Measurements from ENCODE around the gene SEMA6A.
A peak's percentile ranks its signal among the peaks of the same experiment; 100 is the strongest.
"Not testable (repeated sequence)": the region's sequence is repeated elsewhere in the genome, so short reads cannot be mapped to it uniquely, and the experiment has no call there.

The SEMA6A gene

DNA sequence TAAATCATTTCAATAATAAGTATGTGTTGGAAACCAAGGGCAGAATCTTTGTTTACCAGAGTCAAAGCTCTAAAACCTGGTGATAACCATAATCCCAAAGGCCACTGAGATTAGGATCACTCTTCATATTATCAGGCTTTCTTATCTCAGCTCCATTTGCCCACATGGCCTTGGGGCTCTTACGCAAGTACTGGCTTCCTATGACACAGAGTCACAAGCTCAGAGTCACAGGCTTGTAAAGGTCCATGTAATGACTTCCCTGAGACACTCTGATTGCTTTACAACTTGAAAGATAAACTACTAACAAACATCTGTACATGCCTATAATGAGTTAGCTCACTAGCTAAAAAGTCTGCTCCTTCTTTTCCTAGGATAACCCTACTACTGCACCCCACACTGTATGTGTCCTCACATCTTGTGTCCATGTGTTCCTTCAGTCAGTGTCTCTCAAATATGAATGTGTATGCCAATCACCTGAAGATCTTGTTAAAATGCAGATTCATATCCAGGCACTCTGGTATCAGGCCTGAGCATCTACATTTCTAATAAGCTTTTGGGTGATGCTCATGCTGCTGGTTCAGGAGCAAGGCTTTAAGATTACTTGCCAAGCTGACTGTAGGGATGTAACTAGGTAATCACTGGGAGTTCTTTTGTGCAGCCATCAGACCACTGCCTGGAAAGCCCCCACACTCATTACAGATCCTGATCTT is 28.4 kb downstream of the SEMA6A start:
- DNase-seq, result no peak

DNA sequence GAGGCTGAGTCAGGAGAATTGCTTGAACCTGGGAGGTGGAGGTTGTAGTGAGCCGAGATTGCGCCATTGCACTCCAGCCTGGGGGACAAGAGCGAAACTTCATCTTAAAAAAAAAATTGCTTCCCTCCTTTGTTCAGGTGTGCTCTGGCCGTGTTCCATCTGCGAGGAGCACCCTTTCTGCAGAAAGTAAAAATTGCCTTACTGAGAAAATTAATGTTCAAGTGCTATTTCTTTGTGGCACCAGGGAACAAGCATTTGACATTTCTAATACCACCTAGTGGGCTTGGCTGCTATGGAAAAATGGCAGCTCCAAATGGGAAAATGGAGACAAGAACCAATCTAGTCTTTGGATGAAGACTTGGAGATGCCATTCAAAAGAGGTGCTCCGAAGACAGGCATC is 29.2 kb downstream of the SEMA6A start:
- not testable (repeated sequence) for DNase-seq

DNA sequence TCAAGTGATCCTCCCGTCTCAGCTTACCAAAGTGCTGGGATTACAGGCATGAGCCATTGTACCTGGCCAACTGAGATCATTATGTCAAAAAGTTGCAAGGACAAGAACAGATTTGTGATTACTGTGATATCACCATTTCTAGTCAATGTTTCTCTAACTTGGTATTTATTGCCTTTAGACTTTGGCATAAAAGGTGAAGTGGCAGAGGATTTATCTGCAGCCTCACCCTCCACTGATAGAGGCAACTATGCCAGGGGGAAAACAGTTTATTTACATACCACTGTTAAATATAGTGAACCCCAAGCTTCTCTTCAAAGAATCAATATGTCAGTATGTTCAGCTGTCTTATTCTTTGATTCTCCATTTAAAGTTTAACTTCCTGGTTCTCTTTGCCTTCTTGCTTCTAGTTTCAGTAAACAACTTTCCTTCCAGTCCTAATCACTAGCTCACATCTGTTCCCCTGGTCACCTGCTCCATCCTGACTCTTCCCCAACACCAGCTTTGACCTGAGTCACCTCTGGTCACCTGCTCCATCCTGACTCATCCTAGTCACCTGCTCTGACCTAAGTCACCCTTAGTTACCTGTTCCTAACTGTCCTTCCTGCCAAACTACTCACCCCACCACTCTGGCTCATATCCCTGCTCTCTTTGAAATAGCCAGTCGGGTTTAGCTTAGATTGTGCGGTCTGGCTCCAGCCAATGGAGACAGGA is 29.9 kb downstream of the SEMA6A start:
- no peak for DNase-seq

DNA sequence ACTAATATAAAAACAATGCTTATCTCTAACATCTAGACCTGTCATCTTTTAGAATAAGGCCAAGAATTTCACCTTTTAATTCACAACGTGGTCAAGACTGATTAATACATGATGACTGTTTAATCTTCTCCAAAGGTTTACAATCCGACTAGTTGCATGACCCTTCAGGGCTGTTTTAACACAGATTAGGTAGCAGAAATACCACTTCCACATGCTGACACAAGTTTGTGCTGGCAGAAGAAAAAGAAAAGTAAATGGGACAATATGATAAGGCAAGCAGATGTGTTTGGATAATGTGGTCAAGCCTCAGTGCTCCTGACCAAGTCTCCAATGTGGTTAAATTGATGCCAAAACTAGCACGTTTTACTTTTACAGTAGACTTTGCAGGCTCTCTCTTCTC is 31.1 kb downstream of the SEMA6A start:
- DNase-seq, result peak; percentile 49

DNA sequence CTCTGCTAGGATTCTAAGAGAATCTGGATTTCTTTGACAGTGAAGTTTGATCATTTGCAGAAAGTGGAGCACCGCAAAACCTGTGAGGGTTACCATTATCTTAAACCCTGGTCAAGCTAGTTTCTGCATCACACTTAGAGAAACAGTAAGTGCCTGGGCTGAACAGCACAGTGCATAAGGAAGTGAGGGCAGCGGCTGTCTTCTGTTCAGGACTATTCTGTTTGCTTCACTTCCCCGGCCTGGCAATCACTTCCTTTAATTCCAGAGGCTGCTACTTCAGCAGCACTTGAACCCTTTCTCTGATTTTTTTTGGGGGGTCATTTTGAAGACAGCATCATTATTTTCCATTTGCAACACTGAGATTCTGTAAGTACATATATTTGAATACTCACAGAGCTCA is 32.0 kb downstream of the SEMA6A start:
- no peak for DNase-seq

DNA sequence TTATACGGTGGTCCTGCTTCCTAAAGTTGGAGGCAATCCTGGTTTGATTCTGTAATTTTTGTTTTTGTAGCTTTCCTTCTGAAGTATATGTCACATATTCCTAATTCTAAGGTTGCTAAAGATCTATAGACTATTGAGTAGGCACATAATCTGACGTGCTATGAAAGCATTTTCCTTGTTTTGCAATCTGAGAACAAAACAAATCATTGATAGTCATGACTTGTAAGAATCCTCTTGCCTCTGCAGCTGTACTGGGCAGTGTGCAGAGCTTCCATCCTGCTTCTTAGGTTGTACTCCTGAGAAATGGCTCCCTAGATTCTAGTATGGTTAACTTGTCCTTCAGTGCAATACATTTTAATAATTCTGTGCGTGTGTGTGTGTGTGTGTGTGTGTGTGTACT is 35.4 kb downstream of the SEMA6A start:
- no peak for DNase-seq

DNA sequence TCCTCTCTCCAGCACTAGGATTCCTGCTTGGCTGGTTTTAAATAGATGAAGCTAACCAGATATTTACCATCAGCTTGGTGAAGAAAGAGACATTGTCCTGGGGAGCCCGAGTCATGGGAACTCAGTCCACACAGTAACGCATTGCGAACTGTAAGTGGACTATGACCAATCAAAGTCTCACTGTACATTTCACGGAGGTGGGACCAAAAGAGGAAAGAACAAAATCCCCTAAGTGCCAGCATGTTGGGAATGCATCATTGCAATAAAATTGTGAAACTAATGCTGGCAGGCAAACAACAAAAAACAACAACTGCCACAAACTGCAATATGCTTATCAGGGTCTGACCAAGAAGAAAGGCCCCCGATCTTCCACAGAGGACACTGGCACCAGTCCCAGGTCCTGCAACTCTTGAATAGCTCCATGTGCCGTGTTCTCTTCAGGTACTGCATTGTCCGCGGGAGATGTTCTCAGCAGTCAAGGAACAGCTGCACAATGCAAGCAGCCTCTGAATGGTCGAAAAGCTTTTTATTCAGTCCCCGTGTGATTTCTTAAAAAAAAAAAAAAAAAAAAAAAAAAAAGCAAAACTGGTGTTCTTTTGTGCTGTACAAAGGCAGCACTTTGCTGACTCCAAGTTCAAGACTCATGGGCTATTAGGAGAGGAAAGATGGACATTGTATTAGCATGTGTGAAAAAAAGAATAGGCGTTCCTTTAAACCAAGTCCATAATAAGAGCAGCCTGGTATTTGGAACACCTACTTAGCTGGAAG is 38.1 kb downstream of the SEMA6A start:
- DNase-seq, result no peak

DNA sequence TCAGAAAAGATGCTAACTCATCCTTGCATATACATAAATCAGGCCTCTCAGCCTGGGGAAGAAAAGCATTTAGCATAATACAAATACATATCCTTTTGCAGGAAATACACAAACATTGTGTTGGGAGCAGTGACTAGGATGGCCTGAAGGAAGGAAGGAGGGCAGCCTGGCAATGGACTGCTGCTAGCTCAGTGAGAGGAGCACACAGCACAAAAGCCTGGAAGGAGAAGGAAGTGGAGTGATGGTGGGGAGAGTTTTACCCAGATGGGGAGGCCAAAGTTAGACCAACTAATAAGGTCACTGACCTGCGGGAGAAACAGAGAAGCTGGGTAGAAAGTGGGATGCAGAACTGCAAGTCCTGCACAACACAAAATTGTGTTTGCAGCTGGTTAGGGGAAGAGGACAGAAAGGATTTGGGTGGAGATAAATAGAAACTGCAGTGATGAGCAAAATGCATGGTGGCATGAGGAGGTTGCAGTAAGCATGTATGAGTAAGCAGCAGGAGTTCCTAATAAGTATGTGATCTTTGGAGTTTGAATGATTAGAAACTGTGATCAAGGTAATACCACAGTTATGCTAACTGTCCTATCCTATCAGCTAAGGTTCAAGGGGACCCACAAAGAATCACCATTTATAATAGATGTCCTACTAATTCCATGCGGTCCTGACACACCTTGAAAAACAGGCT is 39.5 kb downstream of the SEMA6A start:
- no peak for DNase-seq

DNA sequence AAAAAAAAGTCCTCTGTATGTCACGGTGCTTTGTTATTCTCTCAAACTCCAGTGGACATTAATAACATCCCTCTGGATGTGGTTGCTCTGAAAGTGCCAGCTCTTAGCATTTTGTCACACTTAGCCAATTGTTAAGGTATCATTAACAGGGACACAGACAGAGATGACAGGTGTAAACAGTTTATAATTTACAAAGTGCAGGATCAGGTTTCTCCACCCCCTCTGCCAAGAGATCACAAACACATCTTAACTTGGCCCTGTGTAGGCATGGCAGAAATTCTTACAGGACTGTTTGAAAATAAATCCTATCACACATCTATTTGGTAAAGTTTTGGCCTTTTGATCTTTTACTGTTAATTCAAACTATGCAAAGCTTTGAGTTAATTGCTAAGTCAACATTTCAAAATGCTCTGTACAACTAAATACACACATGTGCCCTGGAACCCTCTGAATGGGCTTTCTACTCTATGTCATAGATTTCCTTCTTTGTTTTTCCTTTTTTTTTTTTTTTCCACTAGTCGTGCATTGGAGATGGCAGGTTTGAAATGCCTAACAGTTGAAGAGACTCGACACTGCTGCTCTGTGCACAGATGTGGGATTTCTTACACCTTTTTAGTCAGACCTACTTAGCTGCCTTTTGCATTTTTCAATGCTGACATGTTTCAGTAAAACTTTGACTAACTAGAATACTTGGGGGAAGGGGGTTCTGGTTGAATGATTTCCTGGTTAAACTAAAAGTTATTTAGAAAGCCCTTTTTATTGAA is 41.7 kb downstream of the SEMA6A start:
- DNase-seq, result no peak

DNA sequence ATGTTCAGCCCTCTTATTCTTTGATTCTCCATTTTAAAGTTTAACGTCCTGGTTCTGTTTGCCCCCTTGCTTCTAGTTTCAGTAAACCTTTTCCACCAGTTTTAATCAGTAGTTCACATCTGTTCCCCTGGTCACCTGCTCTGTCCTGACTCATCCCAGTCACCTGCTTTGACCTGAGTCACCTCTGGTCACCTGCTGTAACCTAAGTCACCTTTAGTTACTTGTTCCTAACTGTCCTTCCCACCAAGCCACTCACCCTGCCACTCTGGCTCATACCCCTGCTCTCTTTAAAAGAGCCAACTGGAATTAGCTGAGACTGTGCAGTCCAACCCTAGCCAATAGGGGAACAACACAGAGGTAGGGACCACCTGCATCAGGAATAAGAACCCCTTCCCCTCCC is 43.0 kb downstream of the SEMA6A start:
- DNase-seq, result no peak

DNA sequence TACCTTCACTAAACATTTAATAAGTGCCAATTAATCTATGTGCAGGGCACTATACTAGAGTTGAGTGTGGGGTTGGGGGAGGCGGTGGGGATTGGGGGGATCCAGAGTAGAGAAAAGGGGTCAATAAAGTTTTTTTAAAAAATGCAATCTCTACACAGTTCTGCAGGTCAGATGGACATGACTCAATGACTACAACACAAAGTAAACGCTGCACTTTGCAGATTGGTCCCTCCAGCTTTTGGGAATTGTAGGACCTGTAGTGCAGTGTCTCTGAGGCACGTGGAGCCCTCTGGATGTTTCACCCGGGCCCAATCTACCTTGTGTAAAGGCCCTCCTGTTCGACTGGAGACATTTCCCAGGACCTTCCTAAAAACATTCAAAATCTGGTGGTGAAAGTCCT is 43.5 kb downstream of the SEMA6A start:
- DNase-seq, result no peak

DNA sequence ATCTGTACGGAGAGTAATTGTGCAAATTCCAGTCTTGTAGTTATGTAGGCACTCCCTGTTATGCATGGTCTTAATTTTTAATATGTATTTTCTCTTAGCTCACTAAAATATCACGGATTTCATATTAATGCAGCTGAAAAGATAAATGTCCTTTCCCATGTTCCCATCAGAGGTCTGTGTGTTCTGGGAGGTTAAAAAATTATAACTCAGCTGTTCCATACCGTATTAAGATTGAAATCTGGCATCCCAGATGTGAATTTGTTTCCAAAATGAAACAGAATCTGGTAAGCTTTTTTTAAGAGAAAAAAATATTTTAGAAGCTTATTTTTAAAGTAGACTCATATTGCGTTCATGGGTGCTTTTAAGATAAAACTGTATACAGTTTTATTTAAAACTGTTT is 44.3 kb downstream of the SEMA6A start:
- no peak for DNase-seq

DNA sequence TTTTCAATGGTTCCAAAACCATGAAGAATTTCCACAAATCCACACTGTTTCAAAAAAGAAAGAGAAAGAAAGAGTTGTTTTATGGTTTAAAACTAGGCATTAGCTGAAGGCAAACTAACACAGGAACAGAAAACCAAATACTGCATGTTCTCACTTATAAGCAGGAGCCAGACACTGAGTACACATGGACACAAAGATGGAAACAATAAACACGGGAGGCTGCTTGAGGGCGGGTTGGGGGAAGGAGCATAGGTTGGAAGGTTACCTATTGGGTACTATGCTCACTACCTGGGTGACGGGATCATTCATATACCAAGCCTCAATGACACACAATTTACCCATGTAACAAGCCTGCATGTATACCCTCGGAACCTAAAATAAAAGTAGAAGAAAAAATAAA is 45.0 kb downstream of the SEMA6A start:
- no peak for DNase-seq

DNA sequence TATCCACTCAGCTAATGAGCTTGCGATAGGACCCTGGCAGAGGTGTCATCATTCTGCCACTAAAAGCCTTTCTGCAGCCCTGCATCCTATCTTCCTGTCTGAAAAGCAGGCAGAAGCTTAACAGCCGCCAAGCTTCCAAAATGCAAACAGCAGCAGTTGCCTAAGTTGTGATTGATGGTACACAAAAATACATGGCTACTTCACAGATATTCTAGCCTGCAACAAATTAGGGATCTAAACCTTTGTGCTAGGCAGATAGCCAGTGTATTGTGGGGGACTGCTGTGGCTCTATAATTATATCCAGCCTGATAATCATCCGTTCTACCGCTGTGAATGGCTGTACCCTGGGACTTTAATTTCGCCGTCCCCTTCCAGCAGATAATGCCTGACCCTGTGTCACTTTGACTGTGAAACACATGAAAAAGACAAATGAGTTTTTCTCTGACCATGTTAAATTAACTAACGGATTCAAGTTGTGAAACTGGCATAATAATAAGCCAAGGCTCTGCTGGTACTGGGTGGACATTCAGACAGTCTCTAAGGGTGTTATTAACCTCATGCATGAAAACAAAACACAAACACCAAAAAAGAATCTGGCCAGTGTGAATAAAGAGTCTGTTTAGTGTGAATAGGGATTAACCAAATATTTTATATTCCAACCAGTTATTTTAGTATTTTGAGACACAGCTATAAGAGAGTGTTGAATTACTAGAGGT is 45.9 kb downstream of the SEMA6A start:
- DNase-seq, result no peak

DNA sequence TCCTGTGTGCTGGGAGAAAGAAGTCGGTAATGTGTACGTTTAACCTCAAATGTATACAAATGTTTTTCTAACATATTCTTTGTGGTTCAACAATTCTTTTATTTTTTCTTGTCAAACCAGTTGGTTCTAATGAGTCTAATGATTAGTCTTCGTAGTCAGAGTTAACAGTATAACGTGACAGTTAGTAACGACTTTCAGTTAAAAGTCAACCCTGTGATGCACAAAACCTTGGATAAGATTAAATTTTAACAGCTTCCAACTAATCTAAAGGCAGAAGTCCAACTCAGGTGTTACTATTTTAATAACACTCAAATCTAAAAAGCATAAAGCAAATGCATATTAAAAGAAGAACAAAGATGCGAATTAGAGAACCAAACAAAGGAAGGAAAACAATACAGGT is 47.0 kb downstream of the SEMA6A start:
- no peak for DNase-seq

DNA sequence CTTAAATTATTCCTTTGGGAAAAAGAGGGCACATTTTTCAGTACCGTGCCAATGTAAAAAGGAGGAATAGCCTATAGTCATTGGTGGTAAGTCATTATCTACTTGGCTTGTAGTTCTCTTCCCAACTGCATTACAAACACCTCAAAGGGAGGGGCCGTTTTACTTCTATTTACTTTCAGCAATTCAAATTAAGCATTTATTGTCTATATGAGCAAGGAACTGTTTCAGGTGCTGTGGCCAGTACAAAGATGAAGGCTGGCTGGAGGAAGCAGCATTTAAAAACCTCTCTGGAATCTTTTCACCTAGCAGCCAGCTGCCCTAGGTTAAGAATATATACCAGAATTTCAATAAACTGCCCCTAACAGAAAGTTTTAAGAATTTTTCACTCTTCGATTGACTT is 48.9 kb downstream of the SEMA6A start:
- DNase-seq, result no peak

DNA sequence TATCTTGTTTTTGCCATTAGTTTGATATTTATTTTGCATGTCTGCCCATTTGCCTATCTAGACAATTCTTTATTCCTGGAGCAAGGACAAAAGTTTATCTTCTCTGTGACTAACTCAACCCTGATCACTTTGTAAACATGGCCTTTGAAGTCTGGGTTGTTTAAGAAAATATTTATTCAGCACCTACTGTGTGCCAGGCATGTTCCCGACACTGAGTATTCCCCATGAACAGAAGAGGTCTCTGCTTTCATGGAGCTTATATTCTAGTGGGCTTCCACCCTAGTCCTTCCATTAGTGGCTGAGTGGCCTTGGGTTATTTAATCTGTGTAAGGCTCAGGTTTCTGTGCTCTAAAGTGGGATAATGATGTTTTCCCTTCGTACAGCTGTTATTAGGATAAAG is 49.7 kb downstream of the SEMA6A start:
- DNase-seq, result peak; percentile 19

DNA sequence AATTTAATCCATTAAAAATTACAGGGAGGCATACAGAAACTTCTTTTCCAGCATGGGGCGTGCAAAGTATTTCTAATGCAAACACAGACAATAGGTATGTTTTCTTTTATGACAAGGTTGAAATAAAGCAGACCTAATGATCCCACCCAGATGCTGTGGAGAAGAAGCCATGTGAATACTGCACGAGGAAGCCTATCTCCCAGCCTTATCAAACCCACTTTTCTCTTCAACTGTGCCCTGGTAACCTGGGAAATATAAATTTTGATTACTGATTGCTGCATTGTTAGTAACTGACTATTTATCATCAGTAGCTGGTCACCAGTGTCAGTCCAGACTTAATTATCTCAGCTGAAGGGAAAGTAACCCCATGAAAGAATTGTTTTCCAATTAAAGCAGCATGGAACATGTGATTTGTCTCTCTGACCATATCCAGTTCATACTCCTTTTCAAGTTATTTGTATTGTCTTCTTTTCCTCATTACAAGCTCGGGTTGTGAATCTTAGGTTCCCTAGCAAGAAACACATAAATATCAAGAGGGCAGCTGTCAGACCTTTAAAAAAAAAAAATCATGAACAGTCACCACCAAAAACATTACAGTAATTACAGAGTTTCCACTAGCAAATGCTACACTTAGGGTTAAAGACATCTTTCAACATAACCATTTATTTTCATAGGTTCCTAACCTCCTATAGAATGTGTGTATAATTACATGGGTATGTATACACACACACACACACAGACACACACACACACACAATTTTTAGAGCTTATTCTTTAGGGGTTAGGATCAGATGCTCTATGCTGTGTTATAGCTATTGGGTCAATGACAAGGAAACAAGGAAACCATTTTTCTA is 50.3 kb downstream of the SEMA6A start:
- DNase-seq, result no peak

DNA sequence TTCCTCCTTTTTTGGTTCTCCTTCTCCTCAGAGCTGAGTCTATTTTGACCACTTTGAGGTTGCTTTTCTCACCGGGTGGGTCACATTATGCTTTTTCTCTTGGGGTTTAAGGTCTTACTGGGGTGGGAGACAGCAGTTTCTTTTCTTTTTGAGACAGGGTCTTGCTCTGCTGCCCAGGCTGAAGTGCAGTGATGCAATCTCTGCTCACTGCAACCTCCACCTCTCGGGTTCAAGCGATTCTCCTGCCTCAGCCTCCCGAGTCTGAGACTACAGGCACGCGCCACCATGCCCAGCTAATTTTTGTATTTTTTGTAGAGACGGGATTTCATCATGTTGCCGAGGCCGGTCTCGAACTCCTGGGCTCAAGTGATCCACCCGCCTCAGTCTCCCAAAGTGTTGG is 51.4 kb downstream of the SEMA6A start:
- DNase-seq, result not testable (repeated sequence)

DNA sequence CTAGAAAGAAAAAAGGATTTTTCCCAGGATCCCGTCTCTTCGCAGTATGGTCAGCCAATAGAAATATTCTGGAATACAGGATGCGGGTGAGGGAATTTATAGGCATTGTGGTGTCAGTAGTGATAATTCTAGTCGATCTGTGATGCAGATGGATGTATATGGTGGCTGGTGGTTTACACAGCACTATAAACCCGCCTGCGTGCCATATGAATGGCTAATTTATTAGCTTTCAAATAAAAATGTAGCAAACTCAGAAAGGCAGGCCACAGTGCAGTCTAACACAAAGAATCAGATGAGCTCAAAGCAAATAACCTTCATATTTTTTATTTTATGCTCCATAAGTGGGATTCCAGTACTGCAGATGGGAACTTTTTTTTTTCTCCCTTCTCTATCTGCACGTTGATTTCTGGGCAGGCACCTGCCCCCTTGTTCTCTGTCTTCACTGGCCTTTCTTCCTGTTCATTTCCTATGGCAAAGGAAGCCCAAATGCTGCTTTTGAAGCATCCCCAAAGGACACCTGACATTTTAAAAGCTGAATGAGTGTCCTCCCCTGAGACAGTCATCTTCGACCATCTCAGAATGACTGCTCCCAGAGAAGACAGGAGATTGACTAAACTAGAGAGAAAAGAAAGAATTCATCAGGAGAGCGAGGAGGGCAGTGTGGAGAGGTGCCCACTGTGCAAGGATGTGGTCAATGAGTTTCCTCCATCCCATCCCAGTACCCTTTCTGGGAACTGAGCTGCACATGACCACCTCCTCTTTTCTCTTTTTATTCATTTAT is 52.1 kb downstream of the SEMA6A start:
- DNase-seq, result no peak
